ENCODE measurements around the gene PTPN23. TPM values are rescaled to one million over a fixed set of nuclear protein-coding genes. Genes with fewer than 3 reads are reported as not detected.

Gene PTPN23
- total and polyA plus RNA-seq, 10 of the 15 experiments (the other 5 are each of a cell fraction or from before 2014, with no cell fraction given): 0.44 to 28.6 (median 4.4) TPM

- no peak for TF ChIP-seq USF2 (IDR thresholded peaks at IDR 0.05; ENCODE audit: borderline replicate concordance, low read depth, low read length)
Measured at GRCh38 chr3:47422743-47423142, 41.9 kb downstream of the PTPN23 start (continued).

- POLR2A ChIA-PET: no interaction called here
- SMC1A ChIA-PET (ENCODE audit: uncharacterized antibody, unreplicated experiment): interaction anchor here (1.4 to 1.6 kb wide), 2 partner anchors 53 to 86 kb away, joined by 3 to 6 read pairs; no protein-coding TSS in a partner anchor
Measured at GRCh38 chr3:47423548-47424145, 42.8 kb downstream of the PTPN23 start.

More at GRCh38 chr3:47423548-47424145, 42.8 kb downstream of the PTPN23 start:
- no peak overlapping the region for H3K9ac ChIP-seq (ENCODE audit: control insufficient read depth, insufficient read depth, low read length)
- no peak overlapping the region for H3K27ac ChIP-seq (ENCODE audit: control insufficient read depth, insufficient read depth)
- FAIRE-seq: no peak
- no peak overlapping the region for H2AFZ ChIP-seq (ENCODE audit: control insufficient read depth, low read depth, low read length)
- H3K36me3 ChIP-seq (ENCODE audit: control insufficient read depth in 2 of 2, insufficient read depth in 2 of 2, low read length in 1 of 2): peaks cover 25 to 39% of the 10 kb centered on the region in 2 experiments
- no peaks in the 10 kb centered on the region; the same call in 1 of the 2 replicates for H3K79me2 ChIP-seq (ENCODE audit: control insufficient read depth, insufficient read depth, low read length)
- BruUV-seq (replicated peaks): no TSS peak
- no peaks in the 10 kb centered on the region for H3K27me3 ChIP-seq (replicated peaks in 1 of 2; ENCODE audit: control insufficient read depth in 2 of 2, insufficient read depth in 2 of 2, low read length in 1 of 2)
- H3K4me2 ChIP-seq (ENCODE audit: control insufficient read depth, insufficient read depth): no peak overlapping the region
- no peak for ATAC-seq
- no peak overlapping the region for H3K4me3 ChIP-seq
- peaks cover 3% of the 10 kb centered on the region; the same call in 1 of the 2 replicates for H3K4me1 ChIP-seq (ENCODE audit: control insufficient read depth, insufficient read depth, low read length)
- intact Hi-C loops (cut with micrococcal nuclease; ENCODE audit: unreplicated experiment) (loop anchor here (5.0 kb wide), 1 partner anchor 364 kb away; no protein-coding TSS in a partner anchor), in situ Hi-C loops (cut with MboI) (loop anchor here (5.0 kb wide), 3 partner anchors 54 to 364 kb away; partner anchors contain the start of genes ELP6 and SCAP)
- no peak for TF ChIP-seq SREBF1 (IDR thresholded peaks at IDR 0.05; ENCODE audit: low read length)
- no peak for TF ChIP-seq JUNB (IDR thresholded peaks at IDR 0.05)
- no peak for TF ChIP-seq NR2F1 (conservative IDR thresholded peaks at IDR 0.05)
- no peak for TF ChIP-seq ZBTB33 (IDR thresholded peaks at IDR 0.05)
- no peak for TF ChIP-seq MLLT1 (IDR thresholded peaks at IDR 0.05)
- no peak for TF ChIP-seq MYB (IDR thresholded peaks at IDR 0.05; ENCODE audit: borderline replicate concordance, low read depth, low read length)
- 84% methylated on average over 8 of the region's 8 CpGs for WGBS (ENCODE audit: insufficient coverage, insufficient replicate concordance, low lambda C conversion rate, missing lambda C conversion rate)
- RAD21 ChIA-PET (ENCODE audit: unreplicated experiment): interaction anchor here (4.1 kb wide), 1 partner anchor 52 kb away, joined by 47 read pairs; the partner anchor contains the start of gene SCAP
- H3K9me3 ChIP-seq (replicated peaks; ENCODE audit: control insufficient read depth, insufficient read depth, low read length): no peaks in the 10 kb centered on the region
- CTCF ChIA-PET: interaction anchor here (3.1 to 5.6 kb wide), 3 partner anchors 48 to 92 kb away, joined by 12 to 118 read pairs (median 53); partner anchors contain the start of genes ELP6 and SCAP
- no peaks in the 10 kb centered on the region for H4K20me1 ChIP-seq (ENCODE audit: control insufficient read depth, insufficient read depth)
- DNase-seq (ENCODE audit: low read depth, low spot score): no peak
